NCI-H2081 treated with DMSO at 0.1 percent for 48 hours (cell line): ENCODE results near the gene TECPR2.

Source experiments
- DNase-seq: peaks from one replicate; lab custom pipeline; 2025; lab: John Stamatoyannopoulos, UW

The TECPR2 gene

GRCh38 chr14:102427642-102428041 is 64.9 kb downstream of the TECPR2 start:
- no peak for DNase-seq

DNA sequence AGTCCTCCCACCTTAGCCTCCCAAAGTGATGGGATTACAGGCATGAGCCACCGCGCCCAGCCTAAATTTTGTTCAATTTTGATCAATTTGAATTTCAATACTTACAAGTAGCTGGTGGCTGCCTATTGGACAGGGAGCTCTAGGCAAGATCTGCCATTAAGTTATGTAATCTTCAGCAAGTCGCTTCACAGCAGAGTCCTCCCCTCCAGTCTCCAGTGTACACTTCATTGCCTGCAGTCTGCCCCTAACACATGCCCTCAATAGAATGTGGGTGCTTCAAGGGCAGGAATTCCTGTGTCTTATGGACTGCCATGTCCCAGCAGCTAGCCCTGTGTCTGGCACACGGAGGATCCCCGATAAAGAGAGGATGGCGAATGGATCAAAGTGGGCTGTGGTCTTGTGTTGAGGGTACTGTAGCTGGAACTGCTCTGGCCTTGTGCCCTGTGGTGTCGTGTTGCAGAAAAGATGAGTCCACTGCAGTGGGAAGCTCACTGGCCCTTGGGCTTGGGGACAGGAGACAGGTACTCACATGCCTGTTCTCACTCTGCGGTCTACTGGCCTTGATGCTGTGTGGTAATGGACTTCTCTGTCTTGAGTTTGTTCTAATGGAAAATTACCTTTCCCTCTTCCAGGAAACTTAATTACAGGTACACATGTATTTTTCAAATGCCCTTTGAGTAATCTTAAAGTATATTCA is 67.6 kb downstream of the TECPR2 start:
- DNase-seq = no peak

GRCh38 chr14:102431751-102432150 is 69.0 kb downstream of the TECPR2 start:
- no peak for DNase-seq

DNA sequence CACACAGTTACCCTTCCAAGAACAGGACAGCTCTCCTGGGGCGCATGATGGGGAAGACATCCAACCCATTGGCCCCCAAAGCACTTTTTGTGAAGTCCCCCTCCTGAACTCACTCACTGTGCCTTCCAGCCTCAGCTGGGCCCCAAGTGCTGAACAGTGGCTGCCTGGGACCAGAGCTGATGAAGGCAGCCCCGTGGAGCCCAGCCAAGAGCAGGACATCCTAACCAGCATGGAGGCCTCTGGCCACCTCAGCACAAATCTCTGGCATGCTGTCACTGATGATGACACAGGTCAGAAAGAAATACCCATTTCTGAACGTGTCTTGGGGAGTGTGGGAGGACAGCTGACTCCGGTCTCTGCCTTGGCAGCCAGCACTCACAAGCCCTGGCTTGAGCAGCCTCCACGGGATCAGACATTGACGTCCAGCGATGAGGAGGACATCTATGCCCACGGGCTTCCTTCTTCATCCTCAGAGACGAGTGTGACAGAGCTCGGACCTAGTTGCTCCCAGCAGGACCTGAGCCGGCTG is 72.0 kb downstream of the TECPR2 start:
- DNase-seq = no peak

GRCh38 chr14:102437997-102438915 is 75.5 kb downstream of the TECPR2 start:
- DNase-seq = peak; percentile 49

GRCh38 chr14:102439556-102439955 is 76.8 kb downstream of the TECPR2 start:
- DNase-seq = no peak

- no peak for DNase-seq
Observed at GRCh38 chr14:102440392-102440791, 77.7 kb downstream of the TECPR2 start.

- DNase-seq = no peak
Observed at GRCh38 chr14:102442241-102443211, 79.8 kb downstream of the TECPR2 start.

GRCh38 chr14:102445066-102445465 is 82.3 kb downstream of the TECPR2 start:
- DNase-seq = no peak

DNA sequence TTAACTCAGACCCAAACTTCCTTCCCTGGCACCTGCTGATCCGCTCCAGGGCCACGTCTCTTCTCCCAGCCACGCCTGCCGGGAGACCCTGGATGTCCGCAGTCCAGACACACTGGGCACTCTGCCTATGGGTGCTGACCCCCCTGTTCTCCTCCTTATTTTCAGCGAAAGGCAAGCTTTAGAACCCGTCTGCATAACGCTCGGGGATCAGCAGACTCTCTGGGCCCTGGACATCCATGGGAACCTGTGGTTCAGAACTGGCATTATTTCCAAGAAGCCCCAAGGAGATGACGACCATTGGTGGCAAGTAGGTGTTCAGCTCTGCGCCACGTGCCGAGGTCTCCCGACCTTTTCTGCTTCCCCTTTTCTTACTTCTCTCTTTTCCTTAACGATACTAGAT is 82.9 kb downstream of the TECPR2 start:
- DNase-seq = no peak

DNA sequence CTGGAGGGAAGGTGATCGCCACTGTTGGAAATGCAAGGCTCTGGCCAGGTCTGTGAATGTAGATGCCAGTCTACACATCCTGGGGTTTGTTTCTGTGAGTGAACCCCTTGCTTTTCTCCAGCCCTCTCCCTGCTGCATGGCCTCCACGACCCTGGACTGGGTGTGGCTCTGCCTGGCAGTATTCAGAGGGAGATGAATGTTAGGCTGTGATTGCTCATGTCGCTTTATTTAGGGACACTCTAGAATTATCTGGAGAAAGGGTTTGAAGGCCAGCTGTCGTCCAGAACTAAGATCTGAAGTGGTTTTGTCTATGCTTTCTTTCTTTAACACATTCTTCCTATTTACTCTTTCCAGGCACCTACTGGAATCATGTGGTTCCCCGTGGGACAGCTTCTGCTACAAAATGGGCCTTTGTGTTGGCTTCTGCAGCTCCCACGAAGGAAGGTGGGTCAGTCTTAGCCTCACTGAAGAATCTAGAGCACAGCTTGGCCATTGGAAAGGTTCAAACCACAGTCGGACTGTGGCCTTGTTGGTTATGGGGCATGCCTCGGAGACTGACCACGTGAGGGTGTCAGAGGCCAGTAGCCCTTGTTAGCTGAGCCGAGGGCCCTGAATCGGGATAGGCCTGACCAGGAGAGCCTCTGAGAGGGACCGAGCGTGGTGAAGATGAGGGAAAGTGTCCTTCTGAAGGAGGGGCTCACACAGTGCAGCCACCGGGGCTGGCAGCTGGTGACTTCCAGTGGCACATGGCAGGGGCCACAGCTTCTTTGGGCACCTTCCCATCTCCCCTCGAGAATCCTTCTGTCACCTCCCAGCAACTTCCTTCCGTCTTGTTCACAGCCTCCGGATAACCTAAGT is 87.7 kb downstream of the TECPR2 start:
- DNase-seq = no peak

DNA sequence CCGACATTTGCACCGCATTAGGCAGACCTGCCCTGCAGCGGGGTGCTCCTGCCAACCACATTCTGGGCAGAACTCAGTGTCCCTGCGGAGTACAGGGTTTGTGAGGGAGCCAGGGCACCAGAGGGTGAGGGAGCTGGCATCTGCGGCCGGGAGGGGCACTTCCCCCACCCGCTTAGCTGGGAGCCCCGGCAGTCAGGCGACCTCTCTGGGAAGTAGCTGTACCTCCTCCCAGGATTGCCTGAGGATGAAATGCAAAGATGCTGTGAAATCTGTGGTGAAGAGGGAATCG is 88.3 kb downstream of the TECPR2 start:
- no peak for DNase-seq

DNA sequence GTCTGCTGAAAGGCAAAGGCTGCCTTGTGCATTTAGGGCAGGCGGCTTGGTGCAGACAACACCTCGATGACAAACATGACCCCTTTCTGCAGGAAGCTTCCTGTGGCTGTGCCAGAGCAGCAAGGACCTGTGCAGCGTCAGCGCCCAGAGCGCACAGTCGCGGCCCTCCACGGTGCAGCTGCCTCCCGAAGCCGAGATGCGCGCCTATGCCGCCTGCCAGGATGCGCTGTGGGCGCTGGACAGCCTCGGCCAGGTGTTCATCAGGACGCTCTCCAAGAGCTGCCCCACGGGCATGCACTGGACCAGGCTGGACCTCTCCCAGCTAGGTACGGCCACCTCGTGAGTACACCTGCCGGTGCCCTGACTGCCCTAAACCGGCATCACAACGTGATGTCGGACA is 89.6 kb downstream of the TECPR2 start:
- DNase-seq = no peak

DNA sequence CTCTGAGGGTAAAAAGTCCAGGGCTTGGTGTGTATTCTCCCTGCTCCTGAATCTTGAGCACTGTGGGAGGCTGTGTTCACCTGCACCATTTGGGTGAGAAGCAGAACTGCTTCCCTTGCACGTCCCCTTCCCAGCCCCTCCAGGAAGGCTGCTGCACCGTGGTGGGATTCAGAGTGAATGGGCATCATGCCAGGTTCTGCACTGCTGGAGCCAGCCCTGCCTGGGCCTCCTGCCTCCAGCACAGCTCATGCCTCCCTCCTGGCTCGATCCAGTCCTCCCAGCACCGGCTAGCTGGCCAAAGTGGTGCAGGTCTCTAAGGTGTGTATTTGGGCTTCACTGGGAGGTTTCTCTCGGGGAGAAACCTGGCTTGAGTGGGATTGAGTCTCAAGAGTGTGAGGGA is 92.0 kb downstream of the TECPR2 start:
- no peak for DNase-seq

DNA sequence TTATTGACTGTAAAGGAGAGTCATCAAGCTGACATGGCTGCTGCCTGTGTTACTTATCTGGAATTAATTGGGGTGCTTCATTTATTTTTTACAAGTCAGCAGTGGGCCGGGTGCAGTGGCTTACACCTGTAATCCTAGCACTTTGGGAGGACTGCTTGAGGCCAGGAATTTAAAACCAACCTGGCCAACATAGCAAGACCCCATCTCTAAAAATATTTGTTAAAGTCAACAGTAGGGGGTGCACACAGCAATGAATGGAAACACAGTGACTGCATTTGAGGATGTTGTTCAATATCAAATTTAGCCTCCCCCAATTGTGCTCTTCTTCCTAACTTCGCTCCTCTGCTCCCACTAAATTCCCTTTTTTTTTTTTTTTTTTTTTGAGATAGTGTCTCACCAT is 94.8 kb downstream of the TECPR2 start:
- no peak for DNase-seq

- DNase-seq = no peak
Observed at GRCh38 chr14:102461490-102462338, 99.0 kb downstream of the TECPR2 start.

- no peak for DNase-seq
Observed at GRCh38 chr14:102462391-102462790, 99.7 kb downstream of the TECPR2 start.

DNA sequence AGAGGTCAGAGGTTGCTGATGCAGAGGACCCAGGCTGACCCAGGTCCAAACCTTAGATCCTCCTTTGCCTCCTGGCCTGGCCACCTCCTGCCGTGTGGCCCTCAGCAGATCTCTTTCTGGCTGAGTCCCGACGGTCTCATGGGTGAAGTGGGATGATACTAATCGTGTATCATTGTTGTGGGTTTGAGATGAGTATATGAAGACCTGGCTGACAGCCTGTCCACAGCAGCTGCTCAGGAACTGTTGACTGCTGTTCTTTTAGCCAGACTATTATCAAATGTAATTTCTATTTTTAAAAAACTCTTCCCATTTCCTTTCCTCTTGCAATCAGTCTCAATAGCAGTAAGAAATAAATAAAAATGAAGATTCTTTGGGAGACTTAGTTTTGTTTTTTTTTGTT is 101.3 kb downstream of the TECPR2 start:
- DNase-seq = no peak

DNA sequence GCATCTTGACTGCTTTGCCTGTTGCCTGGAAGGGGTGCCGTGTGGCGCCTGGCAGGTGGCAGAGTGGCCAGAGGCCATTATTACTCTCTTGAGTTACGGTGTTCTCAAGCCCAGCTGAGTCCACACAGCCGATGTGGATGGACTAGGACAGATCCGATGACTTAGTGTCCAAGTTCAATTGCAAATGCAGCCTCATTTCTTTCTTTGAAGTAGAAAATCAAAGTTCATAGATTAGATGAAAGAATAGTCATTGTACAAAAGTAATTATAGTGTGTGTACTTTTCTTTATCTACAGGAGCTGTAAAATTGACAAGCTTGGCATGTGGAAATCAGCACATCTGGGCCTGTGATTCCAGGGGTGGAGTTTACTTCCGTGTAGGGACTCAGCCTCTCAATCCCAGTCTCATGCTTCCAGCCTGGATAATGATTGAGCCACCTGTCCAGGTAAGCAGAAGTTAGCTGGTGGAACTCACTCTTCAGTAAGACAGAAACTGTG is 102.2 kb downstream of the TECPR2 start:
- DNase-seq = no peak

DNA sequence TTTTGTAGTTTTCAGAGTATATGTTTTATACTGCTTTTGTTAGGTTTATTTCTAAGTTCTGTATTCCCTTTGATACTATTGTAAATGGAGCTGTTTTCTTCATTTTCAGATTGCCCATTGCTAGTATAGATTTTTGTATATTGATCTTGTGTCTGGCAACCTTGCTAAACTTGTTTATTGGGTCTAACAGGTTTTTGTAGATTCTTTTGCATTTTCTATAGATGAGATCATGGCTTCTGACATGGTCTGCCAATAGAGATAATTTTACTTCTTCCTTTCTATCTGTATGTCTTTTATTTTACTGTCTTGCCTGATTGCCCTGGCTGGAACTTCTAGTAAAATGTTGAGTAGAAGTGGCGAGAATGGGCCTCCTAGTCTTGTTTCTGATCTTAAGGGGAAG is 106.5 kb downstream of the TECPR2 start:
- no peak for DNase-seq
